Measurements from ENCODE around the gene CEBPA. TPM values are rescaled to one million over a fixed set of nuclear protein-coding genes. Genes with fewer than 3 reads are reported as not detected.

CEBPA gene
- total RNA-seq = under 1 TPM; 0.66 to 0.99 TPM
- polyA plus RNA-seq = 1 to 10 TPM in 1 of 3 donors, under 1 TPM in 1, not detected in 1; 0.08 to 1.3 TPM
- 0.15 to 1.3 (median 0.86) reads per million in 6 experiments for total RNA-seq

DNA sequence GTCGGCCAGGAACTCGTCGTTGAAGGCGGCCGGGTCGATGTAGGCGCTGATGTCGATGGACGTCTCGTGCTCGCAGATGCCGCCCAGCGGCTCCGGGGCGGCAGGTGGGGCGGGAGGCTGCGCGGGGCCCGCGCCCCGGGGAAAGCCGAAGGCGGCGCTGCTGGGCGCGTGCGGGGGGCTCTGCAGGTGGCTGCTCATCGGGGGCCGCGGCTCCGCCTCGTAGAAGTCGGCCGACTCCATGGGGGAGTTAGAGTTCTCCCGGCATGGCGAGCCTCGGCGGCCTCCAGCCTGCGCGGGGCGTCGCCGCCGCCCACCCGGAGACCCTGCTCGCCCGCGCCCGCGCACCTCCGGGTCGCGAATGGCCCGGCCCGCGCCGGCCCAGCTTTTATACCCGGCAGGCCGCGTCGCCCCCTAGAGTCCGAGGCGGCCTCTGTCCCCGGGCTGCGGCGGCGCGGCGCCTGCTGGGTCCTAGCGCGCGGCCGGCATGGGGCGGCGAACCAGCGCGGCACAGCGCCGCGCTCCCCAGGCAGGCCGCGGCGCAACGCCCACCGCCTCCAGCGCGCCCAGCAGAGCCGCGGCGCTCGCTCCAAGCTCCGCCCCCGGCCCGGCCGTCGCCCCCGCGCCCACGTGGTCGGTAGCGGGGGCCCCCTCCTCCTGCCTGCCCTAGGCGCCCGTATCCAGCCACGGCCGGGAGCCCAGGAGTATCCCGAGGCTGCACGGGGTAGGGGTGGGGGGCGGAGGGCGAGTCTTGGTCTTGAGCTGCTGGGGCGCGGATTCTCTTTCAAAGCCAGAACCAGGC is at the start of gene CEBPA:
Gene CEBPA (minus strand): TSS at position 360 of the 799 bp plus-strand sequence. CDS start 120 bp downstream, at position 240.
- POLR2A ChIA-PET = interaction anchor here (1.4 kb wide), 1 partner anchor 72 kb away, joined by 3 read pairs; no protein-coding TSS in a partner anchor
- Mint-ChIP-seq H3K36me3 (no peaks in the 10 kb centered on the region), H3K27ac (no peak within 1 kb of the TSS), H3K4me1 (peaks cover 0 to 14% (median 6%) of the 10 kb centered on the region in 4 donors), H3K27me3 (peaks cover 16 to 66% (median 39%) of the 10 kb centered on the region in 5 donors), H3K9me3 (no peaks in the 10 kb centered on the region), H3K4me3 (peak within 1 kb of the TSS in 9 of 10 donors; percentile 40 to 84 (median 60))
- DNase-seq (peak in 6 of 10 donors; percentile 16 to 45 (median 24)), ATAC-seq (peak; percentile 83 to 87)

DNA sequence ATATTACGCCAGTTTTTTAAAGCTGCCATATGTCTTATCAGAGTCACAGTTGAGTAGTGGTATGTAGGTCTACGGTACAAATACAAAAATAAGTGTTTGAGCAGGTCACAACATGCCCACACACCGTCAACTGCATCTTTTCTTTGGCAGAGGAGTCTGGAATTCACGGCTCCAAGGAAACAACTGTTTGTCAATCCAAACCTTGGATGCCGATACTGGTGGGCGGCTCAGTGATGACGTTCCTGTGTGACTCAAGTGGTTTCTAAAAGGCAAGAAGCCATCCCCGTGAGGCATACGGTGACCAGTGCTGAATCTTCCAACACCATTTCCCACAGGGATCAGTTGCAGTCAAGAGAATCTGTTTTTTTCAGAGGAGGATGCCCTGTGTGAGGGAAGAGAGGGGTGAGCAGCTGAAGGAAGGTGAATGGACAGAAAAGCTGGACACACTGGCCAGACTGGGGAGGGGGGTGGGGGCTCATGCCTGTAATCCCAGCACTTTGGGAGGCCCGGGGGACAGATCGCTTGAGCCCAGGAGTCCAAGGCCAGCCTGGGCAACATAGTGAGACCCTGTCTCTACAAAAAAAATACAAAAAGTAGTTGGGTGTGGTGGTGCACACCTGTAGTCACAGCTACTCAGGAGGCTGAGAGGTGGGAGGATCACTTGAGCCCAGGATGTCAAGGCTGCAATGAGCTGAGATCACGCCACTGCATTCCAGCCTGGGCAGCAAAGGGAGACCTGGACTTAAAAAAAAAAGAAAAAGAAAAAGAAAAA is 48.4 kb upstream of the CEBPA start:
- H3K27me3 Mint-ChIP-seq = peaks cover 8 to 43% (median 17%) of the 10 kb centered on the region in 5 donors
- DNase-seq (no peak), ATAC-seq (no peak)
- peaks cover 0 to 6% (median 5%) of the 10 kb centered on the region in 3 donors for H3K36me3 Mint-ChIP-seq
- peaks cover 0 to 7% (median 3%) of the 10 kb centered on the region in 9 donors for H3K9me3 Mint-ChIP-seq
- POLR2A ChIA-PET = no interaction called here
- no peak overlapping the region for H3K4me3 Mint-ChIP-seq
- peak overlapping the region in 1 of 10 donors; percentile 75 for H3K27ac Mint-ChIP-seq
- no peaks in the 10 kb centered on the region for H3K4me1 Mint-ChIP-seq

DNA sequence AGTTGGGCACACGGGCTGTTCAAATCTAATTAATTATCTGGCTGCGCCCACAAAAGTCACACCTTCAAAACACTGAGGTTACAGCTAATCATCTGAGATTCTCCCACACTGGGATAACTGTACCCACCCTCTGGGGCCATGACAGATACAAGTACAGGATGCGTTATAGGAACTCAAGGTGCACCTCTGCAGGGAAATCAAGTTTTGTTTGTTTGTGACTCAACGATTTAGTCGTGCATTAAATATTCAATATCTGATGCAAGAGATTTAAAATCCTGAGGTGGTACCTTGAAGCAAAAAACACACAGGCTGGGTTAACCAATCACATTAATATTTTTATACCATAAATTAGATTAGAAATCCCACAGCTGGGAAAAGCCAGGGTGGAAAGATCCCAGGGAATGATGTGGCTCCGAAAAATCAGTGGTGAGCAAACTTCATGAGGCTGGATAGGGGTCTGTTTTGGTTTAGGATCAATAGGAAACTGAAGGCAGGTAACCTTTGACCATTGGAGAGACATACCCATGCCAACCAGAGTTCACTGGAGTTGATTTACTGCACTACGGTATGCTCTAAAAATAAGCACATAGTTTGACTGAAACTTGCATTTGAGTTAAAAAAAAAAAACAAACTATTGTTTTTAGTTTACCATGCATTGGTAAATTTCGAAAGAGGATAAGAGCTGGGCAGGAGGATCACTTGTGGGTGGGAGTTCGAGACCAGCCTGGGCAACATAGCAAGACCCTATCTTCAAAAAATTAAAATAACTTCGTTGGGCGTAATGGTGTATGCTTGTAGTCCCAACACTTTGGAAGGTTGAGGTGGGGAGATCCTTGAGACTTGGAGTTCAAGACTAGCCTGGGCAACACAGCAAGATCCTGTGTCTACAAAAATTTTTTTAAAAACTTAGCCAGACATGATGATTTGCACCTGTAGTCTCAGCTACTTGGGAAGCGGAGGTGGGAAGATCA is 47.3 kb upstream of the CEBPA start:
- H3K4me1 Mint-ChIP-seq = no peaks in the 10 kb centered on the region
- no peak overlapping the region for H3K27ac Mint-ChIP-seq
- POLR2A ChIA-PET = no interaction called here
- no peak for DNase-seq
- H3K4me3 Mint-ChIP-seq = no peak overlapping the region
- H3K9me3 Mint-ChIP-seq = no peaks in the 10 kb centered on the region
- no peaks in the 10 kb centered on the region for H3K36me3 Mint-ChIP-seq
- no peak for ATAC-seq
- H3K27me3 Mint-ChIP-seq = peaks cover 12 to 54% (median 25%) of the 10 kb centered on the region in 5 donors

DNA sequence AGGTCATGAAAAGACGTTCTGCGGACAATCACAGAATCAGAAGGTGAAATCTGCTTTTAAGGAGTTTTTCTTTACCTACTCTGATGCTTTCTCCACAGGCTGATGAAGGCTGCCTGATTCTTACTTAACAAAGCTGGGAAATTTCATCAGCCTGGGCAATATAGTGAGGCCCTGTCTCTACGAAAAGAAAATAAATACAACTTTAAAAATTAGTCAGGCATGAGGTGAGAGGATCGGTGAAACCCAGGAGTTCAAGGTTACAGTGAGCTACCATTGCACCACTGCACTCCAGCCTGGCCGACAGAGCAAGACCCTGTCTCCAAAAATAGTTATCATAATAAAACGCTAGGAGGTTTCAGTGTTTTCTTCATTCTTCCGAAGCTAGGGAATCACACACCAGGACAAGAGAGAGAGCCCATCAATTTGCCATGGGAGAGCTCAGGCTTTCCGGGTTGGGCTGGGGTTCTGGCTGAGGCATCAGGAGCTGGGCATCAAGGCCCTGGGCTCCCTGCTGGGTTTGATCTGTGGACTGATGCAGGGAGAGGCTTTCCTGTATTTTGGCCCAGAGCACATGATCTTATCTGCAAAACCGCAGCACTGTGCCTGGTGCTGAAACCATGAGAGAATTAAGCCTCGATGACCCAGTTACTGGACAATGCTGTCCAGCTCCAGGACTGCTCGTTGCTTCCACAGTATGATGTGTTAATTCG is 46.1 kb upstream of the CEBPA start:
- no peak for DNase-seq
- POLR2A ChIA-PET = no interaction called here
- no peak overlapping the region for H3K4me3 Mint-ChIP-seq

DNA sequence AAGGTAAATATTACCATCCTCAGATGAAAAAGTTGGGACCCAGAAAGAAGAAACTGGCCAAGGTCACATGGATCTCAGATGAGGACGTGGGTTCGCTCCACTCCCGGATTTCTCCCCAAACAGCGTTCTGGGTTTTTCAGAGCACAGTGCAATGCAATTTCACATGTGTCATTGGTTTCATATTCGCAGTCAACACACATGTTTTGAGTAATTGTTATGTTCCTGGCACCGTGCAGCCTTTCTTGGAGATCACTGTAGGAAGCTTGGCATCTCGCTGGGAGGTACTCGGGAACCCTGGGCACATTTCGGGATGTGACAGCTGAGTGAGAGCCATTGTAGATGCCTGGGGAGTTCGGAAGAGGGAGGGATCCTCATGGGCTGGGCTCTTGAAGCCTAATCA is 45.0 kb upstream of the CEBPA start:
- H3K36me3 Mint-ChIP-seq = no peaks in the 10 kb centered on the region

More for the DNA sequence above, 46.1 kb upstream of the CEBPA start:
- no peaks in the 10 kb centered on the region for H3K9me3 Mint-ChIP-seq
- peaks cover 10 to 62% (median 29%) of the 10 kb centered on the region in 5 donors for H3K27me3 Mint-ChIP-seq
- peaks cover 0 to 2% (median 0%) of the 10 kb centered on the region in 4 donors for H3K4me1 Mint-ChIP-seq
- no peak overlapping the region for H3K27ac Mint-ChIP-seq
- no peaks in the 10 kb centered on the region for H3K36me3 Mint-ChIP-seq
- ATAC-seq = no peak

DNA sequence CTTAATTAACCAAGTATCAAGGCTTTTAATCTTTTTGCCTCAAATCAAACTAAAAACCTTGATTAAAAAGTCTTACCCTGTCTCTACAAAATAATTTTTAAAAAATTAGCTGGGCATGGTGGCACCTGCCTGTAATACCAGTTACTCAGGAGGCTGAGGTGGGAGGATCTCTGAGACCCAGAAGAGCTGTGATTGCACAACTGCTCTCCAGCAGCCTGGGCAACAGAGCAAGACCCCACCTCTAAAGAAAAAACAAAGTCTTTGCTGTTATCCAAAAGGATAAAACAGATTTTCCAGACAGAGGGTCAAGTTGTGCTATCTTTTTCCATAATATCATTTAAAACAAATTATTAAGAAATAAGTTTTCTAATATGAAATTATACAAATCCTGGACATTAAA is 44.3 kb upstream of the CEBPA start:
- Mint-ChIP-seq H3K4me3 (no peak overlapping the region), H3K36me3 (no peaks in the 10 kb centered on the region), H3K27me3 (peaks cover 9 to 66% (median 40%) of the 10 kb centered on the region in 5 donors), H3K4me1 (peaks cover 0 to 2% (median 0%) of the 10 kb centered on the region in 4 donors), H3K9me3 (no peaks in the 10 kb centered on the region), H3K27ac (no peak overlapping the region)
- ATAC-seq (no peak), DNase-seq (no peak)
- POLR2A ChIA-PET = no interaction called here

More for the DNA sequence above, 45.0 kb upstream of the CEBPA start:
- Mint-ChIP-seq H3K27ac (no peak overlapping the region), H3K9me3 (no peaks in the 10 kb centered on the region), H3K4me1 (peaks cover 0 to 2% (median 0%) of the 10 kb centered on the region in 4 donors), H3K27me3 (peaks cover 10 to 62% (median 38%) of the 10 kb centered on the region in 5 donors), H3K4me3 (no peak overlapping the region)
- ATAC-seq (no peak), DNase-seq (no peak)
- POLR2A ChIA-PET = no interaction called here

DNA sequence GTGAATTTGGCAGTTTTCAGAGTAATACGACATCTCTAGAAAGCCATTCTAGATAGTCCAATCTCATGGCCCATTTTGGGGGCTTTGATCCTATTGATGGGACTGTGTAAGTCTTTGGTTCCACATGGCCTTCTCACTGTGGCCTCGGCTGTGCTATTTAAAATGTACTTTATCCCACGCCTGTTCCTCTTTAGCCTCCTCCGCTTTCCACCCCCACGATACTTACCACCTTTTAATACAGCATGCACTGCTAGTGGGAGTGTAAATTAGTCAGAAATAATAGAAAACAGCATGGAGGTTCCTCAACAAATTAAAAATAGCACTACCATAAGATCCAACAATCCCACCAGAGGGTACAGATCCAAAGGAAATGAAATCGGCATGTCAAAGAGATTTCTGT is 42.8 kb upstream of the CEBPA start:
- no peak for DNase-seq
- no peaks in the 10 kb centered on the region for H3K9me3 Mint-ChIP-seq
- POLR2A ChIA-PET = no interaction called here
- no peak overlapping the region for H3K4me3 Mint-ChIP-seq
- H3K27ac Mint-ChIP-seq = no peak overlapping the region
- ATAC-seq = no peak
- H3K36me3 Mint-ChIP-seq = no peaks in the 10 kb centered on the region
- H3K27me3 Mint-ChIP-seq = peaks cover 9 to 63% (median 37%) of the 10 kb centered on the region in 5 donors
- peaks cover 0 to 2% (median 0%) of the 10 kb centered on the region in 4 donors for H3K4me1 Mint-ChIP-seq

DNA sequence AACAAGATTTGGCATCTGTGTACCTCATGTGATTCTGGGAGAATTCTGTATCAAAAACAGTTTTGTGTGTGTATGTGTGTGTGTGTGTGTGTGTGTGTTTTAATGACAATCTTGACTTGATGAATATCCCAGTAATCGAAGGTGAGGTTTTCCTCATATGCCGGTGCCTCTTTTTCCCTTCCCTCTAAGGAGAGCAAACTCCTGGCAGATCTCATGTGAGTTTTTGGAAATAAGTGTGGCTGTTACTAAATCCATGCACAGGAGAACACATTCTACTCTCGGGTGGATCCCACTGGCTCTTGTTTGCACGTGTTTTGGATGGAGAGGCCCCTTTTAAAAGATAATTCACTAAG is 42.2 kb upstream of the CEBPA start:
- Mint-ChIP-seq H3K27me3 (peaks cover 9 to 59% (median 37%) of the 10 kb centered on the region in 5 donors), H3K4me1 (peaks cover 0 to 2% (median 0%) of the 10 kb centered on the region in 4 donors)

DNA sequence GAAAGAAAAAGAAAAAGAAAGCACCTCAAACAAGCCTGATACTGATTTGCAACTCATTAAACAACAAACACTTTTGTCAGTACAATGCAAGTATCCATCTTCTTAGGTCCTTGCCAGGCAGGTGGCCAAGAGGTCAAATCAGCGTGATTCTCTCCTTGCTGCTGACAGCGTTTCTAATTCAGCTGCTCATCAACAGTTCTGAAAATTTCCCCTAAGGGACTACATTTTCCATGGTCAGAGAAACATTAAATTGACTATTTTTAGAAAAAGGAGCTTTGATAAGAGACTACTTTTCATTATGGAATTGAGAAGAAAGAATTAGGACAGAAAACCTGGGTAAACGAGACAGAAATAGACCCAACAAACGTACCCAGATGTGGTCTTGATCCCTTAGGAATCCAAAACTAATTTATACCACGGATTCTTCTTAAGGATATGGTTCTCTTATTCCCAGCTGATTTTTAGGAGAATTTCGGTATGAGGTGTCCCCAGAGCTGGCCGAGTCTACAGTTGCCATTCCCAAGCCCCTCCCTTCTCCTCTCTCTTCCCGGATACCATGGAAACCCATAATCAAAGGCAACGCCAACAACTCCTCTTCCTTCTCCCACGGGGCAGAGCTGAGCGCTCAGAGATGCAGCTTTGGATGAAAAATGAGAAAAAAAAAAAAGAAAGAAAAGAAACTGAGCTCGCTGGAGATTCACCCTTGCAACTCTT is 41.7 kb upstream of the CEBPA start:
- H3K27ac Mint-ChIP-seq = no peak overlapping the region
- DNase-seq (no peak), ATAC-seq (no peak)
- H3K36me3 Mint-ChIP-seq = no peaks in the 10 kb centered on the region
- peaks cover 0 to 2% (median 0%) of the 10 kb centered on the region in 4 donors for H3K4me1 Mint-ChIP-seq
- POLR2A ChIA-PET = no interaction called here
- no peaks in the 10 kb centered on the region for H3K9me3 Mint-ChIP-seq
- H3K4me3 Mint-ChIP-seq = no peak overlapping the region
- peaks cover 9 to 64% (median 37%) of the 10 kb centered on the region in 5 donors for H3K27me3 Mint-ChIP-seq

More for the DNA sequence above, 42.2 kb upstream of the CEBPA start:
- DNase-seq = no peak
- no peaks in the 10 kb centered on the region for H3K36me3 Mint-ChIP-seq
- H3K9me3 Mint-ChIP-seq = no peaks in the 10 kb centered on the region
- H3K27ac Mint-ChIP-seq = no peak overlapping the region
- no peak overlapping the region for H3K4me3 Mint-ChIP-seq
- no peak for ATAC-seq
- POLR2A ChIA-PET = no interaction called here

DNA sequence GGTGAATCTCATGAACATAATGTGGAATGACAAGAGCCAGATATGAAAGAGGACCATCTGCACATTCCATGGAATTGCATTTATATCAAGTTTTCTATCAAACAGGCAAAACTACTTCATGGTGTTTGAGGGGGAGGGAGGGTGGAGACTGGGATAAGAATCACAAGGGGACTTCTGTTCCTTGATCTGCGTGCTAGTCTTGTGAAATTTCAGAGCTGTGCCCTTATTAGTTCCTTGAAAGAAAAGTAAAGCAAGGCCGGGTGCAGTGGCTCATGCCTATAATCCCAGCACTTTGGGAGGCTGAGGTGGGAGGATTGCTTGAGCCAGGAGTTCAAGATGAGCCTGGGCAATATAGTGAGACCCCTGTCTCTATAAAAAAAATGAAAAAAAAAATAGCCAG is 41.0 kb upstream of the CEBPA start:
- H3K36me3 Mint-ChIP-seq = no peaks in the 10 kb centered on the region
- H3K27me3 Mint-ChIP-seq = peaks cover 8 to 65% (median 41%) of the 10 kb centered on the region in 5 donors
- H3K9me3 Mint-ChIP-seq = no peaks in the 10 kb centered on the region
- ATAC-seq (no peak), DNase-seq (no peak)
- no peak overlapping the region for H3K4me3 Mint-ChIP-seq
- POLR2A ChIA-PET = no interaction called here
- H3K4me1 Mint-ChIP-seq = peaks cover 0 to 2% (median 0%) of the 10 kb centered on the region in 4 donors
- no peak overlapping the region for H3K27ac Mint-ChIP-seq

DNA sequence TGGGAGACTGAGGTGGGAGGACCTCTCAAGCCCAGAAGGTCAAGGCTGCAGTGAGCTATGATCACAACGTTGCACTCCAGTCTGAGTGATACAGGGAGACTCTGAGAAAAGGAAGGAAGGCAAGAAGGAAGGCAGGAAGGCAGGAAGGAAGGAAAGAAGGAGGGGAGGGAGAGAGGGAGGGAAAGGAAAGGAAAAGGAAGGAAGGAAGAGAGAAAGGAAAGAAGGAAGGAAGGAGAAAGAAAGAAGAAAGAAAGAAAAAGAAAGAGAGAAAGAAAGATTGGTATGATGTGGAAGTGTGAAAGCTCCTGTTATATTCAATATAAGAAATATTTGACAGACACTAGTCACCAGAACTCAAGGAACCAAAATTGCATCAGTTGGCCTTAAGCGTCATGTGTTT is 38.7 kb upstream of the CEBPA start:
- H3K36me3 Mint-ChIP-seq = no peaks in the 10 kb centered on the region
- H3K4me3 Mint-ChIP-seq = no peak overlapping the region
- ATAC-seq (no peak), DNase-seq (no peak)
- no peak overlapping the region for H3K27ac Mint-ChIP-seq
- POLR2A ChIA-PET = no interaction called here
- peaks cover 13 to 46% (median 38%) of the 10 kb centered on the region in 5 donors for H3K27me3 Mint-ChIP-seq
- peaks cover 0 to 2% (median 0%) of the 10 kb centered on the region in 4 donors for H3K4me1 Mint-ChIP-seq
- peaks cover 0 to 2% (median 0%) of the 10 kb centered on the region in 9 donors for H3K9me3 Mint-ChIP-seq
